Motor neuron (in vitro differentiated cells): Measurements from ENCODE around the gene MCCC1. TPM values are rescaled to one million over a fixed set of nuclear protein-coding genes. Genes with fewer than 3 reads are reported as not detected.
"Not testable (repeated sequence)": the region's sequence is repeated elsewhere in the genome, so short reads cannot be mapped to it uniquely, and the experiment has no call there.

Experiments used
- ATAC-seq, 8 experiments: fragments of 200-7000 bp; cut with Tn5 transposase; replicated peaks in 6 of 8; 2 replicates each; pipeline ENCODE4 v1.8.0; 2021; ENCODE audit warnings: mild to moderate bottlenecking in 8 of 8, moderate library complexity in 8 of 8
- H3K27ac ChIP-seq, 2 donors: fragments of 250-450 bp; sonication (Bioruptor Pico); 2 replicates each; pipeline ENCODE4 v1.9.0; 2021; ENCODE audit warnings: antibody characterized with exemption in 2 of 2, mild to moderate bottlenecking in 2 of 2, moderate library complexity in 1 of 2
- H3K4me1 ChIP-seq, 2 donors: fragments of 250-450 bp; sonication (Bioruptor Pico); replicated peaks in 1 of 2; 2 replicates each; pipeline ENCODE4 v1.6.1; 2021; ENCODE audit warnings: antibody characterized with exemption in 2 of 2, mild to moderate bottlenecking in 2 of 2, moderate library complexity in 1 of 2
- H3K4me3 ChIP-seq, 5 donors: fragments of 250-450 bp; sonication (Bioruptor Pico); 2 replicates each; pipeline ENCODE4 v1.9.0; 2021; ENCODE audit warnings: antibody characterized with exemption in 5 of 5, mild to moderate bottlenecking in 5 of 5, moderate library complexity in 4 of 5
- WGBS, 10 experiments: fragments of 450-650 bp; shearing (Covaris generic); methylation state at CpG; one replicate each; pipeline ENCODE4 v1.0.0; 2022; 5-methylcytosine and 5-hydroxymethylcytosine counted together
- in situ Hi-C, 9 experiments: fragments of 400-800 bp; cut with MboI; loops; one replicate each; pipeline ENCODE4 v1.15.0; 2021; ENCODE audit warnings: low sequenced_read_pairs in 9 of 9, low pct_unique_long_range_greater_than_20kb in 2 of 9; ENCODE audit not compliant: unreplicated experiment in 9 of 9
- total RNA-seq, 8 experiments: library from RNA; unstranded; fragments of 300-600 nt; gene quantifications; 2 replicates each; pipeline versions ENCODE4 v1.2.3 to v1.2.4, GENCODE V29; 2022

Gene MCCC1
- total RNA-seq, 8 experiments from 2014 or later, result 10.6 to 39.9 (median 16.6) TPM

DNA sequence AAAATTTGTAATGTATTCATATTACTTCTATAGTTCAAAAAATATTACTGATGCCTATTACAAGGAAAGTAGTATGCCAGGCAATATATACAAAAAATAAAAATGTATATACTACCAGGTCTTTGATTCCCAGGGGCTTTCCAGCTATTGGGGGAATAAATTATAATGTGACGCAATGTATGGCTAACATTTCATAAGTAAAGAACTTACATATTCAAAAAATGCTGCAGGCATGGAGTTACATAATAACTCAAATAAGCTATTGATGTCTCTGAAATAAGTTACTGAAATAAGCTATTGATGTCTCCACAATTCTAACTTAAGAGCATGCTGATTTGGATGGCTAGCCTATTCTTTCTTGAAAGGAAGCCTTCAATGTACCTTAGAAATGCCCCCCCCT lies 30.2 kb downstream of the MCCC1 start:
- H3K27ac ChIP-seq, result no peak overlapping the region
- in situ Hi-C loops, result no loop called here
- H3K4me3 ChIP-seq, result no peak overlapping the region
- no peaks in the 10 kb centered on the region for H3K4me1 ChIP-seq
- ATAC-seq, result peak in 1 of 8 experiments; percentile 25
- WGBS, 10 experiments, result 0 to 60% (median 0%) methylated on average over 1 of the region's 1 CpG; no CpG with 5 or more reads in 3 of the 10 experiments

DNA sequence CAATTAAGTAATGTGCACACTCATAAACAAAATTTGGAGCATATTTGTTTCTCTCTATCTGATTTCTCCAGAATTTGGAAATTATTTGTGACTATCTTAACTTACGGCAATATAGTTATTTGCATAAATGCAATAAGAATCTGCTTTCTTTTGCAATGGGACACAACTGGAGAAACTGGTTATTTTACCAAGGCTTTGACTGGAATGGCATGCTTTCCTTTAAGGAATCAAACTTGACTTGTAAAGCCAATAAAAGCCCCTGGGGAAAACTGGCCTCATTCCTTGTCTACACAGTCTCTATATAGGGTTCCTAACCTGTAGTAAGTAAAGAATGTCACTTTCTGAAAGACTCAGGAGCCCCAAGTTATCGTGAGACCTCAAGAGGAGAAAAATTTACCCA lies 32.4 kb downstream of the MCCC1 start:
- ATAC-seq, H3K4me1 ChIP-seq, H3K27ac ChIP-seq, H3K4me3 ChIP-seq, in situ Hi-C loops: not testable (repeated sequence)
- WGBS, 10 experiments, result 80 to 100% (median 100%) methylated on average over 1 to 2 of the region's 2 CpGs; no CpG with 5 or more reads in 1 of the 10 experiments

DNA sequence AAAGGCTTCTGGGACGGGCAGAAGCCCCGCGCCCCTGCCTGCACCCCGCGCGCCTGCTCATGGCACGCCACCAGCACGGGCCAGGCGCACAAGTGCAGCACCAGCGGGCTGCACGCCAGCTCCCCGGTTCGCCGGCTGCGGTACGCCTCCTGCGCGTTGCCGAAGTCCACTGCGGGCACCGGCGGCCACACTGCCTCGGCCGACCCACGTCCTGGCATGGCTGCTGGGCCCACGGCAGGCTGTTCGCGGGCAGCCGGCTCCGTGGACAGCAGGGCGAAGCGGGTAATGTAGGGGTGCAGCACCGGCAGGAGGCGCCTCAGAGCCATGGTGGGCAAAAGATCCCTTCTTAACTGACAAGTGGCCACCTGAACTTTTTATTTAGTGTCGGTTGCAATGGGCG lies 34.8 kb downstream of the MCCC1 start:
- ATAC-seq, result no peak
- Histone ChIP-seq H3K4me1 (peaks cover 0 to 2% of the 10 kb centered on the region in 2 donors), H3K4me3 (no peak overlapping the region), H3K27ac (no peak overlapping the region)
- whole genome bisulfite sequencing, 10 experiments, result 71 to 100% (median 97%) methylated on average over 1 to 20 of the region's 36 CpGs; no CpG with 5 or more reads in 5 of the 10 experiments
- in situ Hi-C loops, result no loop called here

DNA sequence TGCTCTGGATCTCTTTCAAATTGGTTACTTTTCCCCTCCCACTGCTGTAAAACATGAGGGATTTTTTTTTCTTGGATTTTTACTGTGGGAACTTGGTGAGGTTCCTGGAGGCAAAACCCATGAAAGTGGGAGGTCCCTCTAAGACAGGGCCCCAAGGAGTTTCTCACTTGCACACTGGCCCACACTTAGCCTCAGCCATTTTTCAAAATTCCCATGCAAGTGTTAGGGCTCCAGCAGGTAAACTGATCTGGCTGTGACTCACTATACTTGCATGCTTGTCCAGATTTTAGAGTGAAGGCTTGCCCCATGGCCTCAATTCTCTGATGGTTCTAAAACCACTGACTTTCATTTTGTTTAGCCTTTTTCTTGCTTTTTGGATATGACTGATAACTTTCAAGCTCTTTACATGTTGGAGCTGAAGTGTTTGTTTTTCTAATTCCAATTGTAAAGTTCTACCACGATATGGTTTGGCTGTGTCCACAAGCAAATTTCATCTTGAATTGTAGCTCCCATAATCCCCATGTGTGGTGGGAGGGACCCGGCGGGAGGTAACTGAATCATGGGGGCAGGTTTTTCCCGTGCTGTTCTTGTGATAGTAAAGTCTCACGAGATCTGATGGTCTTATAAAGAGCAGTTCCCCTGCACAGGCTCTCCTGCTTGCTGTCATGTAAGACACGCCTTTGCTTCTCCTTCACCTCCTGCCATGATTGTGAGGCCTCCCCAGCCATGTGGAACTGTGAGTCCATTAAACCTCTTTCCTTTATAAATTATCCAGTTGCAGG lies 37.7 kb downstream of the MCCC1 start:
- Histone ChIP-seq H3K4me3 (no peak overlapping the region), H3K27ac (no peak overlapping the region), H3K4me1 (peaks cover 0 to 2% of the 10 kb centered on the region in 2 donors)
- peak in 1 of 8 experiments; percentile 62 for ATAC-seq
- WGBS, 10 experiments, result 41 to 100% (median 90%) methylated on average over 1 to 5 of the region's 6 CpGs; no CpG with 5 or more reads in 1 of the 10 experiments
- in situ Hi-C loops, result no loop called here

DNA sequence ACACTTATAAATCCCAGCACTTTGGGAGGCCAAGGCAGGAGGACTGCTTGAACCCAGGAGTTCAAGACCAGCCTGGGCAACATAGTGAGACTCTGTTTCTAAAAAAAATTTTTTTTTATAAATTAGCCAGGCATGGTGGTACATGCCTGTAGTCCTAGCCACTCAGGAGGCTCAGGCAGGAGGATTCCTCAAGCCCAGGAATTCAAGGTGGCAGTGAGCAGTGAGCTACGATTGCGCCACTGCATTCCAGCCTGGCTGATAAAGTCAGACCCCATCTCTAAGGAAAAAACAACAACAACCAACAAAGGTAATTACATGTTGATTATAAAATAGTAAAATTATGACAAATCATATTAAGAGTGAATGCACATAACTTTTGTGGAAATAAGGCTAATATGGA lies 40.9 kb downstream of the MCCC1 start:
- no peak overlapping the region for H3K27ac ChIP-seq
- peaks cover 0 to 2% of the 10 kb centered on the region in 2 donors for H3K4me1 ChIP-seq
- ATAC-seq, result no peak
- 100% methylated on average over 2 of the region's 2 CpGs; no CpG with 5 or more reads in 7 of the 10 experiments for WGBS, 10 experiments
- no peak overlapping the region for H3K4me3 ChIP-seq
- in situ Hi-C loops, result no loop called here

DNA sequence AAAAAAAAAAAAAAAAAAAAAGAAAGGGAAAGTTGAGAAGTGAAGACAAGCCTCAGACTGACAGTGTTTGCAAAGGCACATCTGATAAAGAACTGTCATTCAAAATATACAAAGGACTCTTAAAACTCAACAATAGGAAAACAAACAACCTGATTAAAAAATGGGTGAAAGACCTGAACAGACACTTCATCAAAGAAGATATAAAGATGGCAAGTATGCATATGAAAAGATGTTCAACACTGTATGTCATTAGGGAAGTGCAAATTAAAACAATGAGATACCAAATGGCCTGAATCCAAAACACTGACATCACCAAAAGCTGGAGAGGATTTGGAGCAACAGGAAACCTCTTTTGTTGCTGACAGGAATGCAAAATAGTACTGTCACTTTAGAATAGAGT lies 48.6 kb downstream of the MCCC1 start:
- in situ Hi-C loops, result no loop called here
- Histone ChIP-seq H3K4me3 (no peak overlapping the region), H3K4me1 (no peaks in the 10 kb centered on the region), H3K27ac (no peak overlapping the region)
- no peak for ATAC-seq

DNA sequence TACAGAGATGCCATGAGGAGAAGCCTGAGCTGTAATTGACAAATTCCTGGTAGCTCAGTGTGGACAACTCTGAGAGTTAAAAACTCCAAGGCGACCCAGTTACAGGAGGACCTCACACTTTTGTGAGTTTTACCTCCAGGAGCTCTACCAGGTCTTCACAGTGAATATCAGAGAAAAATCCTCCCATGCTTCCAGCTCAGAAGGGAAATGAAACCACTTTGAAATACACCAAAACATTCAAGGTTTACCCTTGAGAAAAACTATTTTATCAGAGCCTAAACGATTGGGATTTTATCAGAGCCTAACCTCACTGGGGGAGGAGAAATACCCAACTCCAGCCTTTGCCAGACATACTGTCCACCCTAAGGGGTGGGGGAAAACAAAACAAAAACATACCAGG lies 52.4 kb downstream of the MCCC1 start:
- no peak for ATAC-seq
- Histone ChIP-seq H3K27ac (no peak overlapping the region), H3K4me3 (no peak overlapping the region), H3K4me1 (no peaks in the 10 kb centered on the region)
- in situ Hi-C loops, result no loop called here
- 50 to 96% (median 79%) methylated on average over 1 to 2 of the region's 2 CpGs; no CpG with 5 or more reads in 3 of the 10 experiments for WGBS, 10 experiments

DNA sequence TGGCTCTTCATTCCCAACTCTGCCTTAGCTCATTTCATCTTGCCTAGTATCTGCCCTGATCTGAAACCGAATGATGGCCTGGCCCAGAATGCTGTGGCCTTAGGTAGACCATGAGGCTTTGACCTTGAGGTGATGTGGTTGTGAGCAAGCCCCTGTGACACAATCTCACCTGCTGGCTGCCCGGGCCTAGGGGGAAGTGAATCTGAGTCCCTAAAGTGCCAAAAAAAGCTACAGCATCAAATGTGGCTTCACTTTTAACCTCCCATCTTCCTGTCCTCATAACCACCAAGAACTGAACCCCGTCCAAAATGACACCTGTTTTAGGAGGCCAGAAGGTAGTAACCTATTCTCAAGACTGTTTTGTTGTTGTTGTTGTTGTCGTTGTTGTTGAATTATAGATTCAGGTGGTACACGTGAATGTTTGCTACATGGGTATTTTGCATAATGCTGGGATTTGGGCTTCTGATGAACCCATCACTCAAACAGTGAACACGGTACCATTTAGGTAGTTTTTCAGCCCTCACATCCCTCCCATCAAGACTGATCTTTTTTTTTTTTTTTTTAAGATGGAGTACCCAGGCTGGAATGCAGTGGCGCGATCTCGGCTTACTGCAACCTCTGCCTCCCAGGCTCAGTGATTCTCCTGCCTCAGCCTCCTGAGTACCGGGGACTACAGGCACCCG lies 54.6 kb downstream of the MCCC1 start:
- 71 to 100% (median 89%) methylated on average over 1 to 9 of the region's 11 CpGs; no CpG with 5 or more reads in 1 of the 10 experiments for WGBS, 10 experiments
- no peak for ATAC-seq

DNA sequence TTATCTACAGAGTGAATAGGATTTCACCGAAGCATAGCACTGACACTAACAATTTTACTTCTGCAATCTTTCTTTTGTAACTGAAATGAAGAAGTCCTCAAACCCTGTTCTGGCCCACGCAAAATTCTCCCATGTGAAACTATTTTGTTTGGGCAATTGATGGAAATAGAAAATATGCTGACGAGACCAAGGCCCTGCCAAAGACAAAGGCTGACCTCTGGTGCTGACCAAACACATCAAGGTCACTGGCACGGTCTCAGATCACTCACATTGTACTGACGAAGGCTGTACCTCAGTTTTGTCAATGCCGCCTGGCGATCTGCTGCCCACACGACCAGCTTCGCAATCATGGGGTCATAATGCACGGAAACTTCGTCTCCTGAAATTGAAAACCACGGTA lies 60.5 kb downstream of the MCCC1 start:
- Histone ChIP-seq H3K4me1 (no peaks in the 10 kb centered on the region), H3K4me3 (no peak overlapping the region), H3K27ac (no peak overlapping the region)
- WGBS, 10 experiments, result 73 to 100% (median 87%) methylated on average over 1 to 10 of the region's 12 CpGs; no CpG with 5 or more reads in 1 of the 10 experiments
- no peak for ATAC-seq
- in situ Hi-C loops, result no loop called here

More for the DNA sequence above, 54.6 kb downstream of the MCCC1 start:
- Histone ChIP-seq H3K4me3 (no peak overlapping the region), H3K27ac (no peak overlapping the region), H3K4me1 (no peaks in the 10 kb centered on the region)
- in situ Hi-C loops, result no loop called here

DNA sequence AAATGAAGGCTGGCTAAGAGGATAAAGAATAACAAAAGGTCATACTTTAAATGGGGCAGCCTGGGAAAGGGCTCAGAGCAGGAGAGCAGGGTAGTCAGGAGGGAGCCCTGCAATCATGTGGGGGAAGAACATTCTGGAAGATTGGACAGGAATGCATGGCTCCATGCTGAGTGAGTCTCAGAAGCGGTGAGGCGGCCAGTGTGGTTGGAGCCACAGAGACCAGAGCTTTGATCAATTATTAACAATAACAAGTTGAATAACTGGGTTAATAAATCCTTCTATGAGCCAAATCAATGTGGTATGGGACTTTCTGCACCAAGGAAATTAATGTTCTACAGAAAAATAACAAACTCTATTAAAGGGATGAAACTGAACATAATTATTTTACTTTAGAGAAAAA lies 61.1 kb downstream of the MCCC1 start:
- WGBS, 10 experiments, result 90 to 100% (median 100%) methylated on average over 1 to 2 of the region's 2 CpGs; no CpG with 5 or more reads in 3 of the 10 experiments
- Histone ChIP-seq H3K4me1 (no peaks in the 10 kb centered on the region), H3K4me3 (no peak overlapping the region), H3K27ac (no peak overlapping the region)
- in situ Hi-C loops, result no loop called here
- no peak for ATAC-seq

DNA sequence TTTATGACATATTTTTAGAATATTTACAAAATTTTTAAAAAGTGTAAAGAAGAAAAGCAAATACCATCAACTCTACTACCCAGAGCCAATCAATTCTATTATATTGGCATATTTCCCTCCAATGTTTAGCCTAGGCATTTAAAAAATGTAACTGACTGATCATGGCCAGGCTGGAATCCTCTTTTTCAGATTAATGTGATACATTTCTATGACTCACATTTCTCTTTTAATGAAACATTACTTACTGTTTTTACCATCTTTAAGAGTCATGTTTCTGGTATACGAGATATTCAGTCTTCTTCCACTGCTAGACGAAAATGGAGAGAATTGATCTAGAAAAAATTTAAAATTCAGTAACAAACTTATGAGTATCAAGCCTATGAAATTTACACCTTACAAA lies 65.5 kb downstream of the MCCC1 start:
- Histone ChIP-seq H3K27ac (no peak overlapping the region), H3K4me3 (no peak overlapping the region), H3K4me1 (no peaks in the 10 kb centered on the region)
- in situ Hi-C loops, result no loop called here
- ATAC-seq, result no peak
- WGBS, 10 experiments, result 38 to 100% (median 90%) methylated on average over 2 of the region's 2 CpGs; no CpG with 5 or more reads in 2 of the 10 experiments

DNA sequence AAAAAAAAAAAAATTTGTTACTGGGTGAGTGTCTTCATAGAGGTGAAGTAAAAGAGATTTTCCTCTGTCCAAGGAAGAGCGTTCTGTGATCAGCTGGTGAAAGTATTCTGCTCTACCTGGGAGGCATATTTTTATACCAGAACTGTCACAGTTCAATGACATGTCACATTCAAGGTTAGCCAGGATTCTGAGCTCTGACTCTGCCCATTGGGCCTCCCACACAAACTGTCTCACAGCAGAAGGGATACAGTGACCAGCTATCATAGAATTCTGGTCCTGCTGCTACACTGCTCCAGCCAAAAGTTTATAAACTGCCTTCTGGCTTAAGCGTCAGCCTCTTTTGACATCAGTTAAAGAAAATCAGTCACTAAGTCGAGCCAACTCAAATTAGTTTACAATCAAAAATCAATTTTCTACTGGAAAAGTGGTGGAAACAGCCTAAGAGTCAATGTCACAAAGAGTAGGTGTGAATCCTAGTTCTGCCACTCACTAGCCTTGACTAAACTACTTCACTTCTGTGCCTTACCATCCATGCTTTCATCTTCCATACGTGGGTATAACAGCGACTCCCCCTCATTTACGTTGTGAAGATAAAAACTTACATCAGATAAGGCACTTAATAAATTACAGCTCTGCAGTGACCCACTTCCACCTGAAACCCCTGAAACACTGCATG lies 66.3 kb downstream of the MCCC1 start:
- H3K4me3 ChIP-seq, result no peak overlapping the region
- whole genome bisulfite sequencing, 10 experiments, result 79 to 100% (median 93%) methylated on average over 1 to 6 of the region's 6 CpGs; no CpG with 5 or more reads in 2 of the 10 experiments
- in situ Hi-C loops, result no loop called here
- H3K27ac ChIP-seq, result no peak overlapping the region
- no peaks in the 10 kb centered on the region for H3K4me1 ChIP-seq
- ATAC-seq, result no peak

DNA sequence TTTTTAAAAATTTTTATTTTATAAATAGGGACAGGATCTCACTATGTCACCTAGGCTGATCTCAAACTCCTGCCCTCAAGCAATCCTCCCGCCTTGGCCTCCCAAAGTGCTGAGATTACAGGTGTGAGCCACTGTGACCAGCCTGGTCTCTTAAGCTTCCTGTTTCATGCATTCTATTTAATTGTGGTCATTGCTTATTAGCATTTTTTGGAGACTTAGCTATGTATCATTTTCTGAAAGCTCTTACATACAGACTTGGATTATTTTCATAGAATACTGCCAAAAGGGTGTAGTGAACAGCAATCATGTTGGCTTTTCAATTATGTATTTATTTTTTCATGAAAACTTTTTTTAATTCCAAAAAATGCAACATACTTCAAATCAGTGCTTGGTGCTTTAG lies 67.5 kb downstream of the MCCC1 start:
- Histone ChIP-seq H3K27ac (no peak overlapping the region), H3K4me3 (no peak overlapping the region), H3K4me1 (no peaks in the 10 kb centered on the region)
- WGBS, 10 experiments, result 100% methylated on average over 1 of the region's 1 CpG; no CpG with 5 or more reads in 6 of the 10 experiments
- no peak for ATAC-seq
- in situ Hi-C loops, result no loop called here
